ENCODE results near the gene PGRMC2.

- TF ChIP-seq CTCF (IDR thresholded peaks at IDR 0.05; ENCODE audit: low read depth, low read length) (no peak), MAX (IDR thresholded peaks at IDR 0.05; ENCODE audit: low read depth, low read length) (no peak)
Observed at GRCh38 chr4:128309585-128309984, 22.0 kb upstream of the PGRMC2 start.

Data from NB4 (cell line).